HG03457 (cell line): Measurements from ENCODE around the gene USP22.
"Not testable (repeated sequence)": the region's sequence is repeated elsewhere in the genome, so short reads cannot be mapped to it uniquely, and the experiment has no call there.

ENCODE experiments used
- ATAC-seq: cut with Tn5 transposase; IDR thresholded peaks from one replicate; pipeline ENCODE4 v1.9.1; 2021; ENCODE audit warnings: moderate number of reproducible peaks; ENCODE audit not compliant: unreplicated experiment

The USP22 gene

DNA sequence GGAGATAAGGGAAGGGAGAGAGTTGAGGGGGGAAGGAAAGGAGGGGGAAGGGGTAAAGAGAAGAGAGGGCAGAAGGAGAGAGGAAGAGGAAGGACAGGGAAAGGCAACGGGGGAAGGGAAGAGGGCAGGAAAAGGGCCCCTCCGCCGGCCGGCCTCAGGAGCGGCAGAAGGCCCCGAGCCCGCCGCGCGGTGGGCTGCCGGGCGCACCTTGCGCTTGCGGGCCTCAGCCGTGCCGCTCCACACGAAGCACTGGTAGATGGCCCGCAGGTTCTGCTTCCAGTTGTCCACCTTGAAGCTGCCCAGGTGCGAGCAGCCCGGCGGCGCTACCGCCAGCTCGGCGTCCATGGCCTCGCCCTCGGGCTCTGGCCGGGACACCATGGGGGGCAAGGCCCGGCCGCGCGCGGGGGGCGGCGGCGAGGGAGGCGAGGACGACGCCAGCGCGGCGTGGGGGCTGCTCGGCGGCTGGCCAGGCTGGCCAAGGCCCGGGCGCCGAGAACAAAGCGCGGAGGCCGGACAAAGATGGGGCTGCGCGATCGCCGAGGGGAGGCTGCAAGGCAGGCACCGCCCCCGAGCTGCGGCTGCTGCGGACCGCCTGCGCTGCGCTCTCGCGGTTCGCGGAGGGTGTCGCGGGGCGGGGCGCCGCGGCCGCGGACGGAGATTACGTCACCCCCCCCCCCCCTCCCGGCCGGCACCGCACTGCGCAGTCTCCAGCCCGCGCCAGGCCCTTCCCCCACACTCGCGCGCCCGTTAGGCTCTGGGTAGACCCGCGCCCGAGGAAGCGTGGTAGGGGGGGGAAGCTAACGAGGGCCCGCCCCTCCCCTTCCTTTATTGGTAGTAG lies at the start of gene USP22:
Gene USP22, minus strand, starts transcription at position 554 of the 838 bp plus-strand sequence. Its CDS starts 176 bp downstream, at position 378.
- ATAC-seq: peak; percentile 32

DNA sequence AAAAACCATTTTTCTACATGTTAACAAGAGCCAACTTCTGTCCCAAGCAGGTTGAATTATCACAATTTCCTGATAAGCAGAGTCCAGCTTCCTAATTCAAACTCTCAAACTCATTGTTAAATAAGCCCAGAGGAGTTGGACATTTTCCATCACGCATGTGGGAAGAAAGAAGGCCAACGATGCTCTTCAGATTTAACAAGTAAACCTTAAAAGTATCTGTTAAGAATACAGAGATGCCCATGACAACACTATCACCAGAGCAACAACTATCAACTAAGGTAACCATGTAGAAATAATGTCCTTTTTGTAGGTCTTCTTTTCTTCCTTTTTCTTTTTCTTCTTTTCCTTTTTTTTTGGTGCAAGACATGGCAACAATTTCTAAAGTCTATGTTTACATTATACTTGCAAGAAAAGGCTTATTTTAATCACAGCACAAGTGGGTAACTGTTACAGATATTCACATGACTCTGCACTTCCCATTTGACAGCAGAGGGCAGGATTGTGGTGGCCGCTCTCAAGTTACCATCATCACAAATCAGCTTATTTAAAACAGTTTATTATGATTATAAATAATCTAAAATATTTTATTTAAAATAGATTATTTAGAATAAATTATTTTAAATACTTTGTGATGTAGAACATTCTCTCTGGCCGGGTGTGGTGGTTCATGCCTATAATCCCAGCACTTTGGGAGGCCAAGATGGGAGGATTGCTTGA lies 48.2 kb upstream of the USP22 start:
- no peak for ATAC-seq

DNA sequence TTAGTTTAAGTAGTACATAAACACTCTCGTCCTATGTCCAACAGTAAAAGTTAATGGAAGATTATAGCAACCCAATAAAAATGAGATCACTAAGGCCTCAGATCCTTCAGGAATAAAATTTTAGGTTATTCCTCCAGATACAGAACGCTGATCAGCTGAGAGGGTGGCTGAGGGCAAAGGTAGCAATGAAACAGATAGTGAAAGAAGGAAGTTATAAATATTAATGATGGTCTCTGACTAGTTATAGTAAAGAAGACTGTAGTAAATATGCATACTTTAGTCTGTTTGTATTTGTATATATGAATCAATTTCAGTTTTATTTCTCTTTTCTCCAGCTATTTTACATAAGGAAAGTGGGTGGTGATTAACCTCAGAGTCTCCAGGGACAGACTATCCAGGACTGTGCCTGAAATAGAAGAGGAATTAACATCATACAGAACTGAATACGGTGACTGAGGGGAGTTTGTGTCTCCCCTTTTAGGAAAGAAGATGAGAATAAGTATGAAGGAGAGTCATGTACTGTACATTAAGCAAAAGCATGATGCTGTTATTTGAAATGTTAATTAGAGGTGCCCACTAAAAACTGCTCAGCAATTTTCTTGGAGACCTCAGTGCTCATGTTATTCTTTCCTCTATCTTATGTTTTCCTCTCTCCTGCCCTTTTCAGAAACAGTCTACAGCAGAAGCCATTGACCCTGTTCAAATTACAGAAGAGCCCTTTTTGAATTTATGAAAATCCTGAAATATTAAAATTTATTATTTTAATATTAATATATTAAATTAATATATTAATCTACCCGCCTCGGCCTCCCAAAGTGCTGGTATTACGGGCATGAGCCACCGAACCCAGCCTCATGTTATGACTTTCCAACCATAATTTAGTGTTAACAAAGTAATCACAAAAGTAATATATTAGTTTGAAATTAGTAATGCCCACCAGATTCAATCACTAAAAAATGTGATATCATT lies 47.4 kb upstream of the USP22 start:
- no peak for ATAC-seq

DNA sequence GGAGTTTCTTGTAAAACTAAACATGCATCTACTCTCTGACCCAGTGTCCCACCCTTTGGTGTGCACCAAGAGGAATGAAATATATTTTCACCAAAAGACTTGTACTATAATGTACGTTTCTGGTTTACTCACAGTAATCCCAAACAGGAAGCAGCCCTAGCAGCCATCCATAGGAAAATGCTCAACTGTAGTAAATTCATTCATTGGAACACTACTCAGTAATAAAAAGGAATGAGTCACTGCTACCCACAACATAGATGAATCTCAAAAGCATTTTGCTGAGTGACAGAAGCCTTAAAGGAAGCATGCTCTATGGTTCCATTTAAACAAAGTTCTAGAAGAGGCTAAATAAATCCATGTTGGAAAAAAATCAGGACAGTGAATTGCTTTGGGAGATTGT lies 46.3 kb upstream of the USP22 start:
- ATAC-seq: no peak

DNA sequence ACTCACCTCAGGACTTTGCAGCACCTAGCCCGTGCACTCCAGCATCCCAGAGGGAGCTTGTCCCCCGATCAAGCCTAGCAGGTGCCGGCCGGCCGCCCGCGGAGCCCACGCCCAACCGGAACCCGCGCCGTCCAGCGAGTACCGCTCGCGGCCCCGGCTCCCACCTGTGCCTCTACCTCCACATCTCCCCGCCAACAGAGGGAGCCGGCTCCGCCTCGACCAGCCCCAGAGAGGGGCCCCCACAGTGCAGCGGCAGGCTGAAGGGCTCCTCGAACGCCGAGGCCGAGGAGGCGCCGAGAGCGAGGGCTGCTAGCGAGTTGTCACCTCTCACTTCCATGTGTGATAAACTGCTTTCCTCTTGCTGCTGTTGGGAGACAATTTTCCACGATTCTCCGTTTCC lies 42.9 kb upstream of the USP22 start:
- no peak for ATAC-seq

DNA sequence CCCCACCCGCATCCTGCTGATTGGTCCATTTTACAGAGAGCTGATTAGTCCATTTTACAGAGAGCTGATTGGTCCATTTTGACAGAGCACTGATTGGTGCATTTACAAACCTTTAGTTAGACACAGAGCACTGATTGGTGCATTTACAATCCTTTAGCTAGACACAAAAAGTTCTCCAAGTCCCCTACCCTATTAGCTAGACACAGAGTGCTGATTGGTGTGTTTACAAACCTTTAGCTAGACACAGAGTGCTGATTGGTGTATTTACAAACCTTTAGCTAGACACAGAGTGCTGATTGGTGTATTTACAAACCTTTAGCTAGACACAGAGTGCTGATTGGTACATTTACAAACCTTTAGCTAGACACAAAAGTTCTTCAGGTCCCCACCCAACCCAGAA lies 42.5 kb upstream of the USP22 start:
- not testable (repeated sequence) for ATAC-seq

DNA sequence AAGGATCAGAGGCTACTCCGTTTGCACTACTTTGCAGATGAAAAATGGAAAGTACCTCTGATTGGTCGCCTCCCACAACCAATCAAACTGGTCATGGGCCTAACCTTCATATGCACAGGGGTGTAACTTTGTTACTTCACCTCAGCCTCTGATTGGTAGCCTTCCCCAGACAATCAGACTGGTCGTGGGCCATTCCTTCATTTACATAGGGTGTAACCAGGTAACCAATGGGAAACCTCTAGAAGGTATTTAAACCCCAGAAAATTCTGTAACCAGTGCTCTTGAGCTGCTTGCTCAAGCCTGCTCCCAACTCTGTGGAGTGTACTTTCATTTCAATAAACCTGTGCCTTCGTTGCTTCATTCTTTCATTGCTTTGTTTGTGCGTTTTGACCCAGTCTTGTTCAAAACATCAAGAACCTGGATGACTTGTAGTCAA lies 39.2 kb upstream of the USP22 start:
- ATAC-seq: no peak

DNA sequence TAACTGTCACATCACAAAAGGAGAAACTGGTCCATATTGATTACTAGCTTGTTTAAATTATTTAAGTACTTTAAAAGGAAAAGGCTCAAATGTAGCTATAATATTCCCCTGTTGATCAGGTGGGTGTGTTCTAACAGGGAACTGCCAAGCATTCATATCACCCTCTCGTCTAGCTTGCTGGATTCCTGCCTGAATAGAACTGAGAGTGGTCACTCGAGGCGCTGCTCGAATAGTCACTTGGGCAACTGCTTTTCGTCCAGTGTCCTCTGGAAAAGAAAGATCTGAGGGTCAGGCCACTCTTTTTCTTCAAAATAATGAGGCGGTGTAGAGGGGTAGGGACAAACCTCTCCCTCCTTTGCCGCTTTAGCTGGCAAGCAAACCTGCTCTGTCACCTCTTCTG lies 36.4 kb upstream of the USP22 start:
- no peak for ATAC-seq

DNA sequence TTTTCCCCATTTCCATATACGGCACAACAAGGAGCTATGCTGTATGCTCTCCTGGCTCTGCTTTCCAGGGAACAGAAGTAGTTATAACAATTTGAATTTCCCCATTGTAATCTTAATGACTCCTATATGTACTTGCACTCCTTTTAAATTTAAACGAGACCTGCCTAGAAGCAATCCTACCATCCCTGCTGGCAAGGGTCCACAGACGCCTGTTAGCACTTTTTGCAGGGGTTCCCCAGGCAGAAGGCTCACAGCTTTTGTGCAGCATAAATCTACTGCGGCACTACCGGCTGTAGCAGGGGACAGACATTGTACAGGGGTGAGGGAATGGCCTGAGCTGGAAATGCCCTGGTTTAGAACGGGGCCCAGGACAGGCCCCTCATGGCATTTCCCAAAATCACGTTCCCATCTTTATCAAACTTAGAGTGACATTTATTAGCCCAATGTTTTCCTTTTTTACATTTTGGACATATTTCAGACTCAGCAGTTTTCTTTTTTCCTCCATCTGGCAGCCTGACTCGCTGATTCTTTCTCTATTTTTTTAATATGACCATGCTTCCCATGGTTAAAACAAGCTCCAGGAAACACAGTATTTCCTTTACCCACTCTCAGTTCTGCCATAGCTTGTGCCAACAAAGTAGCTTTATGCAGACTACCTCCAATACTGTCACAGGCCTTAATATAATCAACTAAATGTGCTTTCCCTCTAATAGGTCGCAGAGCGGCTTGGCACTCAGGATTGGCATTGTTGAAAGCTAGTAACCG lies 35.4 kb upstream of the USP22 start:
- no peak for ATAC-seq

DNA sequence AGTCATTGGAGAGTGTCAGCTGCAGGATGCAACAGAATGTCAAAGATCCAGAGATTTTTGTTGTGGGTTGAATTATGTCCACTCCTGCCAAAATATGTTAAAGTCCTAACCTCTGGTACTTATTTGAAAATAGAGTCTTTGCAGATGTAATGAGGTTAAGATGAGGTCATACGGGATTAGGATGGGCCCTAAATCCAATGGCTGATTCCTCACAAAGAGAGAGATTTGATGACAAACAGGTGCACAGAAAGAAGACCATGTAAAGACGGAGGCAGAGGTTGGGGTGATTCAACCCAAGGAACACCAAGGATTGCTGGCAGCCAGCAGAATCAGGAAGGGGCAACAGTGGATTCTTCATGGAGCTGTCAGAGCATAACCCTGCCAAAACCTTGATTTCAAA lies 34.5 kb upstream of the USP22 start:
- no peak for ATAC-seq

DNA sequence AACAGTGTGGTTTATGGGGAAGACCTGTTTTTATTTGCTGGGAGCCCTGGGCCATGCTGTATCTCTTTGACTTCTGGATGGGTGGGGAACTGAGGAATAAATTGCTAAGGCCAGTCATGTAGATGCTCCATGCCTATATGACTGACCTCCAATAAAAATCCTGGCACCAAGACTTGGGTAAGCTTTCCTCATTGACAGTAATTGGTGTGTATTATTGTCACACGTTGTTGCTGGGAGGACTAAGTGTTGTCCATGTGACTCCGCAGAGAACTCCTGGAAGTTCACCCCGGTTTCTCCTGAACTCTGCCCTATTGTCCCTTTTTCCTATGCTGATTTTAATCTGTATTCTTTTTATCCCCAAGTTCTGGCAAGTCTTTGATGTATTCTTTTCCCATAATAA lies 33.4 kb upstream of the USP22 start:
- no peak for ATAC-seq

DNA sequence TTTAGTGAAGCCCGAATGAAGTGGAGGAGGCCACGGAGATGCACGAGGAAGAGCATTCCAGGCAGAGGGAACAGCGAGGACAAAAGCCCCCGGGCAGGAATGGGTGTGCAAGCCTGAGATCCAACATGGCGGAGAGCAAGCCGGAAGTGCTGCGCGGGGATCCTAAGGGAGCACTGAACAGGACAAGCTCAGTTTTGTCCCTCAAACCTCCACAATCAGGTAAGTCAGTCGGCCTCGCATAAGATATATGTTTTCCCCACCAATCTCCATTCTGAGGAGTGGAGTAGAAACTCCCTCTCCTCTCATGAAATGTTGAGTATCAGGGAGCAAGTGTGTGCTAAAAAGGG lies 32.9 kb upstream of the USP22 start:
- no peak for ATAC-seq

DNA sequence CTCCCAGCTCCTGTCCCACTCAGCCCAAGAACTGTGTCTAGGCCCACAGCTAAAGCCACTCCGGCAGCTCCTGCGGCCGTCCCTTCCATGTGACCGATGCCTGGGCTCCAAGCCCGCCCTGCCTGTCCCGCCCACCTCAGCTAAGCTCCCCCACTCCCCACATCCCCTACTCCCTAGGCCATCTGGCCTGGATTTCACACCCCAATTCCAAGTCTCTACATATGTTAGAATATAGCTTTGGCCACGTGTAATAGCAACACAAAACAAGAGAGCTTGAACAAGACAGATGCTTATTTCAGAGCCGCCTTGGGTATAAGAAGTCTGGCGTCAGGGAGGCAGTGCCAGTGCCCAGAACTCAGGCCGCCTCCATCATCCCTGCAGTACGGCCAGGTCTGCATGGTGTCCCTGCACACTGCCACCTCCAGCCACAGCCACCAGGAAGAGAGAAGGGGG lies 30.0 kb upstream of the USP22 start:
- no peak for ATAC-seq

DNA sequence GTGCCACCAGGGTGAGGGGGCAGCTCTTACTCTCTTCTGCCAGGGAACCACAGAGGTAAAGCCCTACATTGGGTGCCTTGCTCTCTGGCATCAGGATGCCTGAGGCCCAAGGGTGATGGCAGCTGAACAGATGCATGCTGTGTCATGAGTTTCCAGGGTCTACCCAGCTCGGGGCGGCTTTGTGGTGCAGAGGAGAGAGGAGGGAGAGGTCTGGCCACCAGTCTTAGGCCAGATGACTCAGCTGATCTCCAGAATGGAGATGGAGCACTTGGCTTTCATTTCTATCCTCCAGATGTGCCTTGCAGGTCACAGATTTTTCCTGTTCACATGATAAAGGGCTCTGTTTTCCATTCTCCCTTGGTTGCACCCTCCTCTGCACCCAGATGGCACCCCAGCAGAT lies 23.6 kb upstream of the USP22 start:
- ATAC-seq: no peak

DNA sequence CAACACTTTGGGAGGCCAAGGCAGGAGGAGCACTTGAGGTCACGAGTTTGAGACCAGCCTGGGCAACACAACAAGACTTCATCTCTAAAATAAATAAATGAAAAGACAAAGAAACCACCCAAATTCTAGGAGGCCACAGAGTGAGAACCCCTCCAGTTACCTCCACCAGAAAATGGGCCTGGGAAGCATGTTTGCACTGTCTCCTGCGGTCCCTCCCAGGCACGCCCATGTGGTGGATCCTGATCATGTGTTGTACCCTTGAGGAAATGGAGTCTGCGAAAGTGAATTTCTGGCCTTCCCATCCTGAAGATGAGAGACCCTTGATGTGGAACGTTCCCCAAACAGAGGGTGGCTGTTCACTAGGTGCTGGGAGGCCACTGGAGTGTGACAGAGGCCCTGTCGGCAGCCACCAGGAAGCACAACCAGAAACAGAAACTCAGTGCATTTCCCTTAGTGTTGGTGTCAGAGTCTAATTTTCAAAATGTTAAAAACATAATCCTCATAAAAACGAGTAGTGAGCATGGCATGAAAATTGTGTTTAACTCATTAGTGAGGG lies 19.2 kb upstream of the USP22 start:
- no peak for ATAC-seq

DNA sequence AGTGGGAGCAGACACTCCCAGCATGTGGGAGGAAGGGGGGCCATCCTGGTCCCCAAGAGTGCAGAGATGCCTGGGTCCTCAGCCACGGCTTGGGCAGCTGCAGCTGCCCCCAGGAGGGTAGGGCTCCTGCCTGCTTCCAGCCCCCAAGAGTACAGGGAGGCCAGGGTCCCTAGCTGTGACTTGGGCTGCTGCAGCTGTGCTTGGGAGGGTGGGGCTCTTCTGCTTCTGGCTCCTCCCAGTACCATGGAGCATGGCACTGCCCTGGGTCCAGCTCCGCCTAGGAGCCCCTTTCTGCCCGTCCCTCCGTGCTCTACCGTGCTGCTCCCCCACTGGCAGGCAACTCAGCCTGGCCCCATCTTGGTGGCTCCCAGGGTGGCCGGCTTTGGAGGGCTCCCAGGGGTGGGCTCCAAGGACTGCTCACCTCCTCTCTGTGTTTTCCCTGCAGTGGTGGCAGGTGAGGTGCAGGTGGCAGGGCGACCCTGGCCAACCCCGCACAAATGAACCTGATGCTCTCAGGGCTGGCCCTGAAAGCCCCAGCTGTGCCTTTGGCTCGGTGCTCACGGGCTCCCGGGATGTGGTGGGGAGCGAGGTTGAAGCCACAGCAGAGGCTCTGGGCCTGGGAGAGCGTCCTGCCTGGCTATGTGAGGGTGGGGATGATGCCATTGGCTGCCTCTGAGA lies 18.5 kb upstream of the USP22 start:
- no peak for ATAC-seq

DNA sequence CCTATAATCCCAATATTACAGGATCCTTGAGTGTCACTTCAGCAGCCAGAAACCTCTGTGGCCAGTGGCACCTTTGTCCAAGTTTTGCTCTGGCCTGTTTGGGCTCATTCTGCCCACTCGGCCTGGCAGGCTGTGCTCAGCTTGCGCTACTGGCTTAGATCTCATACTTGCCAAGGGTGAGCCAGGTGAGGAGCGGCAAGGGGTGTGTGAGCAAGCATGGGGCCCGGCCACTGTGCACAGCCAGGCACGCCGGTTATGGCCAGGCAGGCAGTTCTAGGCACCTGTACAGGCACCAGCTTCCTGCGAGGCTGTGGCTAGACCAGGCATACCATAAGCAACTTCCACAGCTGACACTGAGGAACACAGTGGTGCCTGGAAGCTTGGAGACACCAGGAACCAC lies 16.9 kb upstream of the USP22 start:
- ATAC-seq: no peak

DNA sequence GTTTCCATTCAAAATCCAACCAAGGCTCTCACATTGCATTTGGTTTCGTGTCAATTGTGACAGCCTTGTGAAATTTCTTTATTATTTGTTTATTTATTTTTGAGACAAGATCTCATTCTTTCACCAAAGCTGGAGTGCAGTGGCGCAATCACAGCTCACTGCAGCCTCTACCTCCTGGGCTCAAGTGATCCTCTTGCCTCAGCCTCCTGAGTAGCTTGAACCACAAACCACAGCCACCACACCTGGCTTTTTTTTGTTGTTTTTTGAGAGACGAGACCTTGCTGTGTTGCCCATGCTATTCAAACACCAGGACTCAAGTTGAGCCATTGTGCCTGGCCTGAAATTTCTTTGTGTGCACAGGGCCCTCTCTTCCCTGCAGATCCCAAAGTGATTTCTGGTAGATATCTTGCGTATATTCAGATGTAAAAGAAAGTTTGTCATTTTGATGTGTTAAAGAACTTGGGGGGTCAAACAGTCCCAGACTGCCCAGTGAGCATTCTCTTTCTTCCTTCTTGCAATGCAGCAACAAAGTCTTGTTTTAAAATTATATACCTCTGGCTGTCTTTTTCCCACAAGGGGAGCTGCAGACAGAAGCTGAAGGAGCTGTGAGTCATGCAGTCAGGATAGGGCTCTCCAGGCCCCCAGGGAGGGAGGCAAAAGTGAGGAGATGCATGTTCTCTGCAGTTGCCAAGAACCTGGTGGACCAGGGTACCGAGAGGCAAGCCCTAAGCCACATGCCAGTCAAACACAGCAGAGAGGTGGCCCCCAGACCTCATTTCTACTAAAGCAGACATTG lies 15.5 kb upstream of the USP22 start:
- no peak for ATAC-seq

DNA sequence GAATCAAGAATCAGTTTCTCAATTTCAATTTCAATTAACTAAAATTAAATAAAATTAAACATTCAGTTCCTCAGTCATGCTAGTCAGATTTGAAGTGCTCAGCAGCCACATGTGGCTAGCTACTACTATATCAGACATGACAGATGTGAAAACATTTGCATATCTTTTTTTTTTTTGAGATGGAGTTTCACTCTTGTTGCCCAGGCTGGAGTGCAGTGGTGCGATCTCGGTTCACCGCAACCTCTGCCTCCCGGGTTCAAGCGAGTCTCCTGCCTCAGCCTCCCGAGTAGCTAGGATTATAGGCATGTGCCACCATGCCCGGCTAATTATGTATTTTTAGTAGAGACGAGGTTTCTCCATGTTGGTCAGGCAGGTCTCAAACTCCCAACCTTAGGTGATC lies 10.2 kb upstream of the USP22 start:
- peak; percentile 66 for ATAC-seq
